Osteoblast (primary cell): ENCODE results near the gene SULT1A1. TPM values are rescaled to one million over a fixed set of nuclear protein-coding genes. Genes with fewer than 3 reads are reported as not detected.
"Not testable (repeated sequence)": the region's sequence is repeated elsewhere in the genome, so short reads cannot be mapped to it uniquely, and the experiment has no call there.

Experiments
- DNase-seq: peaks from one replicate; pipeline ENCODE4 v3.0.0; 2011; ENCODE audit warnings: low spot score, mixed read lengths; ENCODE audit not compliant: insufficient read length; ENCODE audit errors: missing footprints
- H2AFZ ChIP-seq: 2 replicates; pipeline ENCODE4 v1.6.0; 2011; ENCODE audit warnings: mild to moderate bottlenecking, low read length
- H3K27ac ChIP-seq: 2 replicates; pipeline ENCODE4 v1.5.1; 2011; ENCODE audit warnings: mild to moderate bottlenecking, low read depth, low read length, moderate library complexity
- H3K27me3 ChIP-seq: 2 replicates; pipeline ENCODE4 v1.6.0; 2012; ENCODE audit warnings: mild to moderate bottlenecking, control low read depth, inconsistent platforms, low read length, moderate library complexity; ENCODE audit not compliant: insufficient read depth
- H3K36me3 ChIP-seq: 2 replicates; pipeline ENCODE4 v1.5.1; 2011; ENCODE audit warnings: mild to moderate bottlenecking, low read length, control low read depth, moderate library complexity; ENCODE audit not compliant: insufficient read depth
- H3K4me1 ChIP-seq: 2 replicates; pipeline ENCODE4 v1.5.1; 2011; ENCODE audit warnings: mild to moderate bottlenecking, low read length, control low read depth, moderate library complexity; ENCODE audit not compliant: insufficient read depth
- H3K4me2 ChIP-seq: 2 replicates; pipeline ENCODE4 v1.6.0; 2011; ENCODE audit warnings: mild to moderate bottlenecking, low read length; ENCODE audit not compliant: insufficient read depth
- H3K4me3 ChIP-seq: fragments of 200-600 bp; sonication (generic); 3 replicates; pipeline ENCODE4 v1.5.1; 2012; ENCODE audit warnings: mild to moderate bottlenecking, low read length, inconsistent platforms; ENCODE audit not compliant: insufficient read depth
- H3K79me2 ChIP-seq: 2 replicates; pipeline ENCODE4 v1.6.0; 2012; ENCODE audit warnings: mild to moderate bottlenecking, low read length, control low read depth, inconsistent platforms; ENCODE audit not compliant: insufficient read depth
- H3K9me3 ChIP-seq: 2 replicates; pipeline ENCODE4 v1.5.1; 2011; ENCODE audit warnings: low read depth, low read length, control low read depth
- H4K20me1 ChIP-seq: 2 replicates; pipeline ENCODE4 v1.6.0; 2012; ENCODE audit warnings: mild to moderate bottlenecking, low read length, control low read depth; ENCODE audit not compliant: insufficient read depth
- total RNA-seq: library from RNA; depleted of rRNA; stranded (reverse); fragments of >200 nt; gene quantifications from 2 replicates; pipeline ENCODE4 v1.2.3, GENCODE V29; 2012
- TF ChIP-seq, protein P1 (sequence below): IDR thresholded peaks from 2 replicates; pipeline ENCODE4 v1.5.1; 2011; ENCODE audit warnings: mild to moderate bottlenecking, low read depth, low read length, moderate library complexity; ENCODE audit errors: extremely low read depth

The SULT1A1 gene
- total RNA-seq, 1 donor = 2.9 TPM

DNA sequence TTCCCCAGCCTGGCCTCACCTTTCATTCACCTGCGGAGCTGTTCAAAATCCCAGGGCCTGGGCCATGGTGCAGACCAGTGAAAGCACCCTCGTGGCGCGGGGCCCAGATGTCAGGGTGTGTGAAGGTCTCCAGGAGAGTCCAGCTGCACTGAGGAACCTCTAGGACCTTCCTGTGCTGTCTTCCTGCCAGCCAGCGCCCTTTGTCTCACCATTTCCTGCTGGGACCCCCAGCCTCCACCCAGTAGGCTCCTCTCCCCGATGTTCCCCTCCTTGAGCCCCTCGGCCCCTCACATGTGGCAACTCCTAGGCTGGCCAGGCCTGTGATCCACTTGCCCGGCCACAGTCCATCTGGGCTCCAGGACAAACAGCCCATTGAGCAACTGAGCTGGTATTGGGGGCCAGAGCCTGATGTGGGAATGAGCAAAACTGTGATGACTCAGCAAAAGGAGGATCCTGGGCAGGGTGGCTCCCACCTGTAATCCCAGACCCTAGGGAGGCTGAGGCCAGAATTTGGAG, 13.7 kb downstream of the SULT1A1 start:
- Histone ChIP-seq H2AFZ (no peak overlapping the region), H3K27ac (no peak overlapping the region), H3K79me2 (no peaks in the 10 kb centered on the region), H3K27me3 (no peaks in the 10 kb centered on the region), H3K4me2 (no peak overlapping the region), H3K4me1 (no peaks in the 10 kb centered on the region), H3K36me3 (no peaks in the 10 kb centered on the region), H3K4me3 (no peak overlapping the region), H4K20me1 (no peaks in the 10 kb centered on the region), H3K9me3 (no peaks in the 10 kb centered on the region)
- peak; percentile 51 for DNase-seq
- TF ChIP-seq, protein P1, sequence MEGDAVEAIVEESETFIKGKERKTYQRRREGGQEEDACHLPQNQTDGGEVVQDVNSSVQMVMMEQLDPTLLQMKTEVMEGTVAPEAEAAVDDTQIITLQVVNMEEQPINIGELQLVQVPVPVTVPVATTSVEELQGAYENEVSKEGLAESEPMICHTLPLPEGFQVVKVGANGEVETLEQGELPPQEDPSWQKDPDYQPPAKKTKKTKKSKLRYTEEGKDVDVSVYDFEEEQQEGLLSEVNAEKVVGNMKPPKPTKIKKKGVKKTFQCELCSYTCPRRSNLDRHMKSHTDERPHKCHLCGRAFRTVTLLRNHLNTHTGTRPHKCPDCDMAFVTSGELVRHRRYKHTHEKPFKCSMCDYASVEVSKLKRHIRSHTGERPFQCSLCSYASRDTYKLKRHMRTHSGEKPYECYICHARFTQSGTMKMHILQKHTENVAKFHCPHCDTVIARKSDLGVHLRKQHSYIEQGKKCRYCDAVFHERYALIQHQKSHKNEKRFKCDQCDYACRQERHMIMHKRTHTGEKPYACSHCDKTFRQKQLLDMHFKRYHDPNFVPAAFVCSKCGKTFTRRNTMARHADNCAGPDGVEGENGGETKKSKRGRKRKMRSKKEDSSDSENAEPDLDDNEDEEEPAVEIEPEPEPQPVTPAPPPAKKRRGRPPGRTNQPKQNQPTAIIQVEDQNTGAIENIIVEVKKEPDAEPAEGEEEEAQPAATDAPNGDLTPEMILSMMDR = no peak

DNA sequence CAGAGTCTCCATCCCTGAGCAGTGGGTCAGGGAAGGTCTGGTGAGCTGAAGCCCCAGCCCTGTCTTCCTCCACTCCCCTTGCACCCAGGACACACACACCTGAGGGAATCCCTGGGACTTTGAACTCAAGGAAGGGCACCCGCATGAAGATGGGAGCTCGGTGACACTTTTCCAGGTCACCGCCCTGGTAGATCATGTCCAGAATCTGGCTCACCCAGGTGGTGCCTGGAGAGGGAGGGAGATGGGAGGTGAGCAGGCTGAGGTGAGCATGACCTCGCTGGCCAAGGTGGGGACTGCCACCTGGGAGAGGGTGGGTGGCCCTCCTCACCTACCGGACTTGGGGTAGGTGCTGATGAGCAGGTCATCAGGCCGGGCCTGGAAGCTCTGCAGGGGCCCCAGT, 14.4 kb downstream of the SULT1A1 start:
- H3K4me2 ChIP-seq, H3K36me3 ChIP-seq, DNase-seq, H3K9me3 ChIP-seq, H3K4me3 ChIP-seq, H4K20me1 ChIP-seq, H3K27me3 ChIP-seq, H3K27ac ChIP-seq, H2AFZ ChIP-seq, H3K79me2 ChIP-seq, H3K4me1 ChIP-seq: not testable (repeated sequence)

DNA sequence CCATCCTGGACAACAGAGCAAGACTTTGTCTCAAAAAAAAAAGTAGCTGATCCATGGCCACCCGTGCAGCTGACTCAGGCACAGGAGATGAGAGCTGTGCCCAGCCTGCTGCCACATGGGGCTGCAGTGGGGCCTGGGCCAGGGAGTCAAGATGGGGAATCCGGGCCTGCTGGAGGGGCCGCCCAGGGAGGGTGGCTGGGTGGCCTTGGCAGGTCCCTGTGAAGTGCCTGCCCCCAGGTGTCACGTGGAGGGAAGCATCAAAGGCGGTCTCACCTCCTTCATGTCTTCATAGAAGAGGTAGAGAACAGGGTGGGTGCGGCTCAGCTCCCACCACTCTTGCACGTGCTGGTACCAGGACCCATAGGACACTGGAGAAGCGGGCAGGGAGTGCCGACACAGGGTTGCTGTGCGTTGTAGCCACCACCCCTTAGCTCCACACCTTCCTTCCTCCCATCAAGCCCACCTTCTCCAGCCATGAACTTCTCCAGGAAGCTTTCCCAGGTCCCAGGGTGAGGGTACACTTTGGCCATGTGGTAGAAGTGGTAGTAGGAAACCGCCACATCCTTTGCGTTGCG, 16.8 kb downstream of the SULT1A1 start:
- H4K20me1 ChIP-seq = no peaks in the 10 kb centered on the region
- no peak overlapping the region for H2AFZ ChIP-seq
- no peaks in the 10 kb centered on the region for H3K79me2 ChIP-seq
- H3K36me3 ChIP-seq = peaks cover 2% of the 10 kb centered on the region
- no peaks in the 10 kb centered on the region for H3K4me1 ChIP-seq
- no peak overlapping the region for H3K27ac ChIP-seq
- TF ChIP-seq, protein P1 = no peak
- DNase-seq = no peak
- no peaks in the 10 kb centered on the region for H3K27me3 ChIP-seq
- H3K4me2 ChIP-seq = no peak overlapping the region
- H3K9me3 ChIP-seq = no peaks in the 10 kb centered on the region
- no peak overlapping the region for H3K4me3 ChIP-seq

DNA sequence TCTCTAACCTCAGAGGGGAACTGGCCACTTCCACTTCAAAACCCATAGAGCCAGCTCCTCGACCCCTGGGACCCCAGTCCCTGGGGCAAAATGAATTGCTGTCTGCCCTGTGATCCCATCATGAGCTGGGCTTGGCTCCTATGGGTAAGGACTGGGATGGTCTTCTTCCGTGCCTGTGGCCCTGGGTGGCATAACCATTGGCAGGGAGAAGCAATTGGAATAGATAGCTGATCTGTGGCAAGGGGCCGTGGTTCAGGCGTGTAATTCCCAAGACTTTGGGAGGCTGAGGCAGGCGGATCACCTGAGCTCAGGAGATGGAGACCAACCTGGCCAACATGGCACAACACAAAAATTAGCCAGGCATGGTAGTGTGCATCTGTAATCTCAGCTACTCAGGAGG, 17.3 kb downstream of the SULT1A1 start:
- H3K4me3 ChIP-seq = no peak overlapping the region
- H3K79me2 ChIP-seq = no peaks in the 10 kb centered on the region
- H3K36me3 ChIP-seq = peaks cover 2% of the 10 kb centered on the region
- H4K20me1 ChIP-seq = no peaks in the 10 kb centered on the region
- no peak overlapping the region for H3K27ac ChIP-seq
- TF ChIP-seq, protein P1 = no peak
- no peak overlapping the region for H3K4me2 ChIP-seq
- no peaks in the 10 kb centered on the region for H3K27me3 ChIP-seq
- no peak overlapping the region for H2AFZ ChIP-seq
- no peaks in the 10 kb centered on the region for H3K9me3 ChIP-seq
- no peaks in the 10 kb centered on the region for H3K4me1 ChIP-seq
- DNase-seq = peak; percentile 42
